Liver (tissue), 3 donors: ENCODE measurements around the gene WASL.

ENCODE experiments used
- GABPA ChIP-seq, 2 donors: IDR thresholded peaks in 1 of 2; conservative IDR thresholded peaks in 1 of 2; 2 replicates each; pipeline ENCODE4 v1.6.1; 2016; ENCODE audit warnings: antibody characterized with exemption in 2 of 2, mild to moderate bottlenecking in 1 of 2, moderate library complexity in 1 of 2
- SP1 ChIP-seq: IDR thresholded peaks from 2 replicates; pipeline ENCODE4 v1.6.1; 2018; ENCODE audit warnings: antibody characterized with exemption, mild to moderate bottlenecking
- TF ChIP-seq, protein P1 (sequence below): fragments of 150-350 bp; IDR thresholded peaks from 2 replicates; pipeline ENCODE4 v1.5.1; 2017; ENCODE audit warnings: improper control_type of control experiment, low read depth, low read length; ENCODE audit not compliant: missing input control
- TF ChIP-seq, protein P2 (sequence below): IDR thresholded peaks from 2 replicates; pipeline ENCODE4 v1.6.1; 2016; ENCODE audit warnings: antibody characterized with exemption, mild to moderate bottlenecking
- donor health status: healthy.
- donor health status: healthy.

DNA sequence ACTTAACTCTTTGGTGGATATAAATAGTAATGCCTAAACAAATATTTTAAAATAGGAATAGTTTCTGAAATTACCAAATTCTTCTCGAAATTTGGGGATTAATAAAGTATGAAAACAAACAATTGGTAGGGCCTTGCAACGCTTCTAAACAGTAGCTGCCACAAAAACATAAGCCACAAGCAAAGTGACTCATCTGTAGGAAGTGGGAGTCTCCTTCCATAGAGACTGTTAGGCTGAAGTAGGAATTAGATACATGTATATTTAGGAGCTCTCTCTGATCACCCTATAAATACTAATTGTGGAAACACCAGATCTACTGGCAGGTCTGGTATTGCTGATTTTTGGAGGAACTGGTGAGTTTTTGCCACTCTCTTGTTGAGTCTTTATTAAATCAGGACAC, 98.8 kb downstream of the WASL start:
- TF ChIP-seq, protein P1, sequence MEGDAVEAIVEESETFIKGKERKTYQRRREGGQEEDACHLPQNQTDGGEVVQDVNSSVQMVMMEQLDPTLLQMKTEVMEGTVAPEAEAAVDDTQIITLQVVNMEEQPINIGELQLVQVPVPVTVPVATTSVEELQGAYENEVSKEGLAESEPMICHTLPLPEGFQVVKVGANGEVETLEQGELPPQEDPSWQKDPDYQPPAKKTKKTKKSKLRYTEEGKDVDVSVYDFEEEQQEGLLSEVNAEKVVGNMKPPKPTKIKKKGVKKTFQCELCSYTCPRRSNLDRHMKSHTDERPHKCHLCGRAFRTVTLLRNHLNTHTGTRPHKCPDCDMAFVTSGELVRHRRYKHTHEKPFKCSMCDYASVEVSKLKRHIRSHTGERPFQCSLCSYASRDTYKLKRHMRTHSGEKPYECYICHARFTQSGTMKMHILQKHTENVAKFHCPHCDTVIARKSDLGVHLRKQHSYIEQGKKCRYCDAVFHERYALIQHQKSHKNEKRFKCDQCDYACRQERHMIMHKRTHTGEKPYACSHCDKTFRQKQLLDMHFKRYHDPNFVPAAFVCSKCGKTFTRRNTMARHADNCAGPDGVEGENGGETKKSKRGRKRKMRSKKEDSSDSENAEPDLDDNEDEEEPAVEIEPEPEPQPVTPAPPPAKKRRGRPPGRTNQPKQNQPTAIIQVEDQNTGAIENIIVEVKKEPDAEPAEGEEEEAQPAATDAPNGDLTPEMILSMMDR: no peak
- TF ChIP-seq SP1 (no peak), GABPA (IDR thresholded peaks at IDR 0.05 in 1 of 2, conservative IDR thresholded peaks at IDR 0.05 in 1 of 2) (no peak)
- TF ChIP-seq, protein P2, sequence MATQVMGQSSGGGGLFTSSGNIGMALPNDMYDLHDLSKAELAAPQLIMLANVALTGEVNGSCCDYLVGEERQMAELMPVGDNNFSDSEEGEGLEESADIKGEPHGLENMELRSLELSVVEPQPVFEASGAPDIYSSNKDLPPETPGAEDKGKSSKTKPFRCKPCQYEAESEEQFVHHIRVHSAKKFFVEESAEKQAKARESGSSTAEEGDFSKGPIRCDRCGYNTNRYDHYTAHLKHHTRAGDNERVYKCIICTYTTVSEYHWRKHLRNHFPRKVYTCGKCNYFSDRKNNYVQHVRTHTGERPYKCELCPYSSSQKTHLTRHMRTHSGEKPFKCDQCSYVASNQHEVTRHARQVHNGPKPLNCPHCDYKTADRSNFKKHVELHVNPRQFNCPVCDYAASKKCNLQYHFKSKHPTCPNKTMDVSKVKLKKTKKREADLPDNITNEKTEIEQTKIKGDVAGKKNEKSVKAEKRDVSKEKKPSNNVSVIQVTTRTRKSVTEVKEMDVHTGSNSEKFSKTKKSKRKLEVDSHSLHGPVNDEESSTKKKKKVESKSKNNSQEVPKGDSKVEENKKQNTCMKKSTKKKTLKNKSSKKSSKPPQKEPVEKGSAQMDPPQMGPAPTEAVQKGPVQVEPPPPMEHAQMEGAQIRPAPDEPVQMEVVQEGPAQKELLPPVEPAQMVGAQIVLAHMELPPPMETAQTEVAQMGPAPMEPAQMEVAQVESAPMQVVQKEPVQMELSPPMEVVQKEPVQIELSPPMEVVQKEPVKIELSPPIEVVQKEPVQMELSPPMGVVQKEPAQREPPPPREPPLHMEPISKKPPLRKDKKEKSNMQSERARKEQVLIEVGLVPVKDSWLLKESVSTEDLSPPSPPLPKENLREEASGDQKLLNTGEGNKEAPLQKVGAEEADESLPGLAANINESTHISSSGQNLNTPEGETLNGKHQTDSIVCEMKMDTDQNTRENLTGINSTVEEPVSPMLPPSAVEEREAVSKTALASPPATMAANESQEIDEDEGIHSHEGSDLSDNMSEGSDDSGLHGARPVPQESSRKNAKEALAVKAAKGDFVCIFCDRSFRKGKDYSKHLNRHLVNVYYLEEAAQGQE: no peak
